ENCODE data around the gene MDFIC2. TPM values are rescaled to one million over a fixed set of nuclear protein-coding genes. Genes with fewer than 3 reads are reported as not detected.

The MDFIC2 gene
- not detected in 2 replicates for total RNA-seq

DNA sequence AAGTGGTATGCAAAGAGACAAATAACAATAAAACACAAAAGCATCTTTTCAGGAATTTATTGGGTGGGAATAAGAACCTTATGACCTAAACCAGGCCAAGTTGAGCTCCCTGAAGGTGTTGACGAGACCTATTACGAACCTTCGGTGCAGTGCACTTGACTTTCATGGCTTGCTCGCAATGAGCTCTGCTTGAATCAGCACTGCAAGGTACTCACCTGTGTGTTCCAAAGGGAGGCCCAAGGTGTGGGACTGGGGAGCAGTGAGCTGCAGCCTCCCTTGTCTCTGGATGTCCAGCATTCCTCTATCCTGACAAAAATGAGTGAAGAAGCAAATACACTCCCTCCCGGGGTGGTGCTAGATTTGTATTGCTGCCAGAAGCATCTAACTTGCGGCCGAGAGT lies at the start of gene MDFIC2:
MDFIC2 (minus strand) TSS at position 303 of the 400 bp plus-strand sequence. CDS start 665 bp downstream, outside the sequence.

